Type B pancreatic cell (in vitro differentiated cells): Measurements from ENCODE around the gene SHKBP1. TPM values are rescaled to one million over a fixed set of nuclear protein-coding genes. Genes with fewer than 3 reads are reported as not detected.
"Not testable (repeated sequence)": the region's sequence is repeated elsewhere in the genome, so short reads cannot be mapped to it uniquely, and the experiment has no call there.

Source experiments
- DNase-seq: peaks from one replicate; pipeline ENCODE4 v3.0.0; 2021; ENCODE audit warnings: mixed read lengths; ENCODE audit not compliant: unreplicated experiment; ENCODE audit errors: extremely low spot score
- H3K27ac Mint-ChIP-seq: 2 replicates; pipeline ENCODE4 v1.8.0; 2021; ENCODE audit warnings: mild to moderate bottlenecking, mixed read lengths
- H3K27me3 Mint-ChIP-seq: 2 replicates; pipeline ENCODE4 v1.8.0; 2021; ENCODE audit warnings: mixed read lengths
- H3K36me3 Mint-ChIP-seq: 2 replicates; pipeline ENCODE4 v1.8.0; 2021; ENCODE audit warnings: mixed read lengths
- H3K4me1 Mint-ChIP-seq: one replicate; pipeline ENCODE4 v1.8.0; 2021; ENCODE audit warnings: mixed read lengths; ENCODE audit not compliant: unreplicated experiment
- H3K4me3 Mint-ChIP-seq: 2 replicates; pipeline ENCODE4 v1.8.0; 2021; ENCODE audit warnings: mild to moderate bottlenecking, mixed read lengths
- H3K9me3 Mint-ChIP-seq: 2 replicates; pipeline ENCODE4 v1.8.0; 2021; ENCODE audit warnings: mixed read lengths
- total RNA-seq: library from RNA; stranded (reverse); gene quantifications from 2 replicates; pipeline ENCODE4 v1.2.1, GENCODE V29; 2021; ENCODE audit warnings: low replicate concordance
- TF ChIP-seq, protein P1 (sequence below): fragments of 200-600 bp; sonication (generic); conservative IDR thresholded peaks from 2 replicates; pipeline ENCODE4 v1.5.0; 2021; ENCODE audit warnings: antibody characterized with exemption, mild to moderate bottlenecking

Gene SHKBP1
- total RNA-seq, 1 donor from 2014 or later = 54.6 TPM

DNA sequence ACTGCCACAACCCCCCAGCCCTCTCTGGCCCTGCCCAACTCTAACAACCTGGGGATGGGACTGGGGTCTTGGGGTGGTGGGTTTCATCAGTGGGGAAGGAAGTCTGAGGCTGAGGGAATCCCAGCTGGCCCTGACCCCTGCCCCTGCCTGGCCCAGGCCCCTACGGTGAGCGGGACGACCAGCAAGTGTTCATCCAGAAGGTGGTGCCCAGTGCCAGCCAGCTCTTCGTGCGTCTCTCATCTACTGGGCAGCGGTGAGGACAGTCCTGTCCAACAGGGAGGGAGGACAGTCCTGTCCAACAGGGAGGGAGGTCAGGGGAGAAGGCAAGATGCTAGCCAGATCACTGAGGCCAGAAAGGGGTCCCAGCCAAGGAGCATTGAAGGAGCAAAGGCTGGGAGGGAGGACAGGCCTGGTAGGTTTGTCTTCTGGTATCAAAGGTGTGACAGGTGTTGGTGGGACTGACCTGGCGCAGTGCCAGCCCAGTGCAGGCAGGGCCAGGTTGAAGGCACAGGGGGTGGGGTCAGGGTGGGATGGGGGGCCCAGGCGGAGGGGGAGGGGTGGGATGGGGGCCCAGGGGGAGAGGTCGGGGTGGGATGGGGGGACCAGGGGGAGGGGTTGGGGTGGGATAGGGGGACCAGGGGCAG is 12.4 kb downstream of the SHKBP1 start:
- no peak for DNase-seq
- H3K36me3 Mint-ChIP-seq = peaks cover 9% of the 10 kb centered on the region
- H3K9me3 Mint-ChIP-seq = no peaks in the 10 kb centered on the region

DNA sequence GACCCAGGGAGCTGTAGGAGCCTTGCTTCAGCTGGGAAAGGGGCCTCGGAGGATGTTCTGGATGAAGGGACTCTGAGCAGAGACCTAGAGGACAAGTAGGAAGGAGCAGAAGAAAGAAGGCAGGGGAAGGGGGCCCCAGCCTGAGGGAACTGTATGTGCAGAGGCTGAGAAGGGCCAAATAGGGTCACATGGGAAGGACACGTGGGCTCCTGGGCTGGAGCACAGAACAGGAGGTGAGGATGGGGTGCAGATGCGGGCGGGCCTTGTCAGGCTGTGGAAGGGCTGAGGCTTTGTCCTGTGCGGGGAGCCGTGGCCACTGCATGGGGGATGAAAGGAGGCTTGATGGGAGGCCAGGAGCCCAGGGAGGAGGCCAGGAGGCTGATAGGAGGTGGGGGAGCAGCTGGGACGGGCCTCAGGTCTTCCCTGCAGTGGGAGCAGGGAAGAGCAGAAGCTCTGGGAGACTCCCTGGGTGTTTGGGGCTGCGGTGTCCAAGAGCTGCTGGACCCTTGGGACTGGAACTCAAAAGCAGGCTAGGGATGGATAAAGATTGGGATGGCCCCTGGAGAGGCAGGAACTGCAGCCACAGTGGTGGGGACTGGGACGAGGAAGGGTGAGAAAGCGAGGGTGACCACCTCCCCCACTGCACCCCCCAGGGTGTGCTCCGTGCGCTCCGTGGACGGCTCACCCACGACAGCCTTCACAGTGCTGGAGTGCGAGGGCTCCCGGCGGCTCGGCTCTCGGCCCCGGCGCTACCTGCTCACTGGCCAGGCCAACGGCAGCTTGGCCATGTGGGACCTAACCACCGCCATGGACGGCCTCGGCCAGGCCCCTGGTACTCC is 13.1 kb downstream of the SHKBP1 start:
- peaks cover 7% of the 10 kb centered on the region for H3K4me1 Mint-ChIP-seq

More for the DNA sequence above, 12.4 kb downstream of the SHKBP1 start:
- Mint-ChIP-seq H3K27ac (no peak overlapping the region), H3K27me3 (peaks cover 1% of the 10 kb centered on the region), H3K4me3 (no peak overlapping the region), H3K4me1 (peaks cover under 1% of the 10 kb centered on the region)
- TF ChIP-seq, protein P1, sequence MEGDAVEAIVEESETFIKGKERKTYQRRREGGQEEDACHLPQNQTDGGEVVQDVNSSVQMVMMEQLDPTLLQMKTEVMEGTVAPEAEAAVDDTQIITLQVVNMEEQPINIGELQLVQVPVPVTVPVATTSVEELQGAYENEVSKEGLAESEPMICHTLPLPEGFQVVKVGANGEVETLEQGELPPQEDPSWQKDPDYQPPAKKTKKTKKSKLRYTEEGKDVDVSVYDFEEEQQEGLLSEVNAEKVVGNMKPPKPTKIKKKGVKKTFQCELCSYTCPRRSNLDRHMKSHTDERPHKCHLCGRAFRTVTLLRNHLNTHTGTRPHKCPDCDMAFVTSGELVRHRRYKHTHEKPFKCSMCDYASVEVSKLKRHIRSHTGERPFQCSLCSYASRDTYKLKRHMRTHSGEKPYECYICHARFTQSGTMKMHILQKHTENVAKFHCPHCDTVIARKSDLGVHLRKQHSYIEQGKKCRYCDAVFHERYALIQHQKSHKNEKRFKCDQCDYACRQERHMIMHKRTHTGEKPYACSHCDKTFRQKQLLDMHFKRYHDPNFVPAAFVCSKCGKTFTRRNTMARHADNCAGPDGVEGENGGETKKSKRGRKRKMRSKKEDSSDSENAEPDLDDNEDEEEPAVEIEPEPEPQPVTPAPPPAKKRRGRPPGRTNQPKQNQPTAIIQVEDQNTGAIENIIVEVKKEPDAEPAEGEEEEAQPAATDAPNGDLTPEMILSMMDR = no peak

DNA sequence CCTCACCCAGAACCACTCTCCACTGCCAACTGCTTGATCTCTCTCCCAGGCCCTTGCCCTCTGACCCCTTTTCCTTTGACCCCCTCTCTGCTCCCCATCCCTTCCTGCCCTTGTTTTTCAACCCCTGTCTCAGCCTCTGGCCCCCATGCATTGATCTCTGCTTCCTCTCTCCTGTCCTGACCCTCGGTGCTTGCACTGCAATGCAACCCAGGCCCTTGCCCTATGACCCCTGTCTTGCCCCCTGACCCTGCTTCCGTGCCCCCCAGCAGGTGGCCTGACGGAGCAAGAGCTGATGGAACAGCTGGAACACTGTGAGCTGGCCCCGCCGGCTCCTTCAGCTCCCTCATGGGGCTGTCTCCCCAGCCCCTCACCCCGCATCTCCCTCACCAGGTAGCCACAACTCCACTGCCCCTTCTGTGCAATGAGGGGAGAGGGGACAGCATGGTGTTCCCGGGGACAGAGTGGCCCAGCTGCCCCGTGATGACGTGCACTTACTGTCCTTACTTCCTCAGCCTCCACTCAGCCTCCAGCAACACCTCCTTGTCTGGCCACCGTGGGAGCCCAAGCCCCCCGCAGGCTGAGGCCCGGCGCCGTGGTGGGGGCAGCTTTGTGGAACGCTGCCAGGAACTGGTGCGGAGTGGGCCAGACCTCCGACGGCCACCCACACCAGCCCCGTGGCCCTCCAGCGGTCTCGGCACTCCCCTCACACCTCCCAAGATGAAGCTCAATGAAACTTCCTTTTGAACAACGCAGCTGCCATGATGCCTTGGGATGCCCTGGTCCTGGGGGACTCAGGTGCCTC is 14.0 kb downstream of the SHKBP1 start:
- Mint-ChIP-seq H3K36me3 (peaks cover 3% of the 10 kb centered on the region), H3K27ac (no peak overlapping the region), H3K4me1 (peaks cover 7% of the 10 kb centered on the region)

More for the DNA sequence above, 13.1 kb downstream of the SHKBP1 start:
- TF ChIP-seq, protein P1 = no peak
- H3K27me3 Mint-ChIP-seq = peaks cover 8% of the 10 kb centered on the region
- H3K36me3 Mint-ChIP-seq = peaks cover 3% of the 10 kb centered on the region
- DNase-seq = peak; percentile 62
- no peak overlapping the region for H3K4me3 Mint-ChIP-seq
- no peak overlapping the region for H3K27ac Mint-ChIP-seq
- H3K9me3 Mint-ChIP-seq = no peaks in the 10 kb centered on the region

DNA sequence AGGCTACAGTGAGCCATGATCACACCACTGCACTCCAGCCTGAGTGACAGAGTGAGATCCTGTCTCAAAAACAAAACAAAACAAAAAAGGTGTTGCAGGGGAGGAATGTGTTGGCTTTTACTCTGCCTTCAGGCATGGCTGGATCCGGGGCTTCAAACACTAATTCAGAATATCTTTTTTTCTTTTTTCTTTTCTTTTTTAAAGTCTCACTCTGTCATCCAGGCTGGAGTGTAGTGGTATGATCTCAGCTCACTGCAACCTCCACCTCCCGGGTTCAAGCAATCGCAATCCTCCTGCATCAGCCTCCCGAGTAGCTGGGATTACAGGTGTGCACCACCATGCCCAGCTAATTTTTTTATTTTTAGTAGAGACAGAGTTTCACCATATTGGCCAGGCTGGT is 15.1 kb downstream of the SHKBP1 start:
- H3K4me1 Mint-ChIP-seq, H3K9me3 Mint-ChIP-seq, DNase-seq, H3K36me3 Mint-ChIP-seq, H3K27ac Mint-ChIP-seq, H3K4me3 Mint-ChIP-seq: not testable (repeated sequence)
- H3K27me3 Mint-ChIP-seq = peaks cover 15% of the 10 kb centered on the region

More for the DNA sequence above, 14.0 kb downstream of the SHKBP1 start:
- DNase-seq = peak; percentile 60
- H3K4me3 Mint-ChIP-seq = no peak overlapping the region
- no peaks in the 10 kb centered on the region for H3K9me3 Mint-ChIP-seq
- TF ChIP-seq, protein P1 = no peak
- peaks cover 11% of the 10 kb centered on the region for H3K27me3 Mint-ChIP-seq

DNA sequence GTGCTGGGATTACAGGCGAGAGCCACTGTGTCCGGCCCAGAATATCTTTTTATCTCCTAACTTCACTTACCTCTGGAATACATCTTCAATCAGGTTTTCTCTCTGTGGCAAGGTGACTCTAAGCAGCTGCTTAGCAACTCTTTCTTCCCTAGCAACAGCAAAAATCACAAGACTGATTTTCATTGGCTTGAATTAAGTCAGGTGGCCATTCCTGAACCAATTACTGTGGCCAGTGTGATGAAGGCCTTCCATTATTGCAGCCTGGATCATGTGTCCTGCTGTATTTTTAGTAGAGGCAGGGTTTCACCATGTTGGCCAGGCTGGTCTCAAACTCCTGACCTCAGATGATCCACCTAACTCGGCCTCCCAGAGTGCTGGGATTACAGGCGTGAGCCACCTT is 15.5 kb downstream of the SHKBP1 start:
- Mint-ChIP-seq H3K36me3 (no peaks in the 10 kb centered on the region), H3K9me3 (no peaks in the 10 kb centered on the region), H3K4me3 (no peak overlapping the region), H3K27ac (no peak overlapping the region), H3K4me1 (peaks cover 7% of the 10 kb centered on the region), H3K27me3 (peaks cover 15% of the 10 kb centered on the region)
- no peak for DNase-seq
- TF ChIP-seq, protein P1 = no peak
